Suprapubic skin (tissue), 4 donors: ENCODE results near the gene C19orf73.

Experiments
- CTCF ChIP-seq, 2 donors: fragments of 200-600 bp in 1 of 2; fragments of 450-650 bp in 1 of 2; sonication (generic) in 1 of 2; IDR thresholded peaks; one replicate each; pipeline ENCODE4 v1.5.1; 2016 to 2019; ENCODE audit warnings: antibody characterized with exemption in 2 of 2, mild to moderate bottlenecking in 1 of 2, moderate library complexity in 1 of 2
- EP300 ChIP-seq: sonication (generic); formaldehyde crosslinking; IDR thresholded peaks from one replicate; pipeline ENCODE4 v1.6.1; 2017; ENCODE audit warnings: antibody characterized with exemption
- POLR2A ChIP-seq, 2 donors: fragments of 450-650 bp; IDR thresholded peaks; one replicate each; pipeline ENCODE4 v1.6.1; 2017; ENCODE audit warnings: antibody characterized with exemption in 2 of 2, mild to moderate bottlenecking in 2 of 2, moderate library complexity in 2 of 2
- POLR2AphosphoS5 ChIP-seq, 3 donors: sonication (generic); formaldehyde crosslinking; IDR thresholded peaks; one replicate each; pipeline ENCODE4 v1.6.1; 2017; ENCODE audit warnings: antibody characterized with exemption in 3 of 3

- no peak for TF ChIP-seq CTCF (IDR thresholded peaks at IDR 0.05)
- TF ChIP-seq EP300 = no peak
- no peak for TF ChIP-seq POLR2AphosphoS5 (IDR thresholded peaks at IDR 0.05)
- TF ChIP-seq POLR2A (IDR thresholded peaks at IDR 0.05) = no peak
These were observed 49.9 kb downstream of the C19orf73 start for GRCh38 chr19:49069026-49069425.
